PC-9 (cell line): ENCODE measurements around the gene HIRA. TPM values are rescaled to one million over a fixed set of nuclear protein-coding genes. Genes with fewer than 3 reads are reported as not detected.
"Not testable (repeated sequence)": the region's sequence is repeated elsewhere in the genome, so short reads cannot be mapped to it uniquely, and the experiment has no call there.

Source experiments
- BruUV-seq: library from RNA; stranded (reverse); fragments of 400-500 nt; replicated peaks from 2 replicates; lab custom pipeline; 2021; lab: Mats Ljungman, UMichigan
- CTCF ChIA-PET: fragments of 300-600 bp; sonication (Branson Sonifier 250); formaldehyde crosslinking; loops from one replicate; lab custom pipeline; 2022; ENCODE audit warnings: antibody characterized with exemption; lab: Charles Lee
- POLR2A ChIA-PET: fragments of 300-600 bp; sonication (Branson Sonifier 250); formaldehyde crosslinking; loops from one replicate; lab custom pipeline; 2022; ENCODE audit warnings: antibody characterized with exemption; ENCODE audit not compliant: unreplicated experiment; lab: Charles Lee
- DNase-seq, 2 experiments: peaks; one replicate each; pipeline versions ENCODE4 v3.0.0 to v3.0.0-alpha.2; 2015 to 2022; ENCODE audit warnings: mixed read lengths in 1 of 2
- H2AFZ ChIP-seq: fragments of 200-600 bp; sonication (generic); 2 replicates; pipeline ENCODE4 v1.8.1; 2017; ENCODE audit warnings: antibody characterized with exemption
- H3F3A ChIP-seq: fragments of 200-600 bp; sonication (generic); 2 replicates; pipeline ENCODE4 v1.8.1; 2017; ENCODE audit warnings: antibody characterized with exemption, mild to moderate bottlenecking, low read depth; ENCODE audit not compliant: insufficient read depth
- H3K27ac ChIP-seq: fragments of 200-600 bp; sonication (generic); 2 replicates; pipeline ENCODE4 v1.6.1; 2016; ENCODE audit warnings: mixed run types
- H3K27me3 ChIP-seq: fragments of 200-600 bp; sonication (generic); 2 replicates; pipeline ENCODE4 v1.6.1; 2016; ENCODE audit warnings: low read depth, mixed run types; ENCODE audit not compliant: insufficient read depth
- H3K36me3 ChIP-seq: fragments of 200-600 bp; sonication (generic); 2 replicates; pipeline ENCODE4 v1.6.1; 2016; ENCODE audit warnings: low read depth, mixed run types
- H3K4me1 ChIP-seq: fragments of 200-600 bp; sonication (generic); replicated peaks from 2 replicates; pipeline ENCODE4 v1.6.1; 2016; ENCODE audit warnings: mixed run types; ENCODE audit not compliant: insufficient read depth
- H3K4me2 ChIP-seq: fragments of 200-600 bp; sonication (generic); 2 replicates; pipeline ENCODE4 v1.6.1; 2017; ENCODE audit warnings: mixed run types
- H3K4me3 ChIP-seq: fragments of 200-600 bp; sonication (generic); 2 replicates; pipeline ENCODE4 v1.6.1; 2016; ENCODE audit warnings: mixed run types
- H3K79me2 ChIP-seq: fragments of 200-600 bp; sonication (generic); 2 replicates; pipeline ENCODE4 v1.6.1; 2017; ENCODE audit warnings: low read depth, mixed run types
- H3K9me2 ChIP-seq: fragments of 200-600 bp; sonication (generic); 2 replicates; pipeline ENCODE4 v1.8.1; 2017; ENCODE audit warnings: mild to moderate bottlenecking; ENCODE audit not compliant: insufficient read depth
- H3K9me3 ChIP-seq: fragments of 200-600 bp; sonication (generic); 2 replicates; pipeline ENCODE4 v1.8.1; 2016; ENCODE audit warnings: low read depth; ENCODE audit not compliant: insufficient read depth
- H4K20me1 ChIP-seq: fragments of 200-600 bp; sonication (generic); 2 replicates; pipeline ENCODE4 v1.8.1; 2017; ENCODE audit not compliant: insufficient read depth
- EZH2 ChIP-seq: fragments of 200-600 bp; sonication (generic); IDR thresholded peaks from 2 replicates; pipeline ENCODE4 v1.8.0; 2017; ENCODE audit warnings: antibody characterized with exemption, low read depth
- intact Hi-C: fragments of 100-400 bp; cut with micrococcal nuclease; formaldehyde crosslinking; loops from one replicate; pipeline ENCODE4 v1.10.0; 2022; ENCODE audit not compliant: unreplicated experiment
- total RNA-seq: library from RNA; stranded (reverse); gene quantifications from 2 replicates; pipeline ENCODE4 v1.2.3, GENCODE V29; 2021
- TF ChIP-seq, protein P1 (sequence below): fragments of 200-600 bp; sonication (generic); conservative IDR thresholded peaks from 2 replicates; pipeline ENCODE4 v1.6.1; 2017; ENCODE audit warnings: mixed run types, antibody characterized with exemption, mild to moderate bottlenecking, moderate library complexity

The HIRA gene
- total RNA-seq, 1 experiment from 2014 or later, result 19.2 TPM

GRCh38 chr22:19319281-19319680 is 112.3 kb downstream of the HIRA start:
- H3K4me1 ChIP-seq, result no peaks in the 10 kb centered on the region
- TF ChIP-seq, protein P1, sequence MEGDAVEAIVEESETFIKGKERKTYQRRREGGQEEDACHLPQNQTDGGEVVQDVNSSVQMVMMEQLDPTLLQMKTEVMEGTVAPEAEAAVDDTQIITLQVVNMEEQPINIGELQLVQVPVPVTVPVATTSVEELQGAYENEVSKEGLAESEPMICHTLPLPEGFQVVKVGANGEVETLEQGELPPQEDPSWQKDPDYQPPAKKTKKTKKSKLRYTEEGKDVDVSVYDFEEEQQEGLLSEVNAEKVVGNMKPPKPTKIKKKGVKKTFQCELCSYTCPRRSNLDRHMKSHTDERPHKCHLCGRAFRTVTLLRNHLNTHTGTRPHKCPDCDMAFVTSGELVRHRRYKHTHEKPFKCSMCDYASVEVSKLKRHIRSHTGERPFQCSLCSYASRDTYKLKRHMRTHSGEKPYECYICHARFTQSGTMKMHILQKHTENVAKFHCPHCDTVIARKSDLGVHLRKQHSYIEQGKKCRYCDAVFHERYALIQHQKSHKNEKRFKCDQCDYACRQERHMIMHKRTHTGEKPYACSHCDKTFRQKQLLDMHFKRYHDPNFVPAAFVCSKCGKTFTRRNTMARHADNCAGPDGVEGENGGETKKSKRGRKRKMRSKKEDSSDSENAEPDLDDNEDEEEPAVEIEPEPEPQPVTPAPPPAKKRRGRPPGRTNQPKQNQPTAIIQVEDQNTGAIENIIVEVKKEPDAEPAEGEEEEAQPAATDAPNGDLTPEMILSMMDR, result no peak
- TF ChIP-seq EZH2, result no peak
- no peaks in the 10 kb centered on the region for H4K20me1 ChIP-seq
- intact Hi-C loops, result no loop called here
- no peak overlapping the region for H2AFZ ChIP-seq
- H3K4me3 ChIP-seq, result no peak overlapping the region
- no peaks in the 10 kb centered on the region for H3K9me2 ChIP-seq
- POLR2A ChIA-PET, result no interaction called here
- H3F3A ChIP-seq, result no peaks in the 10 kb centered on the region
- H3K27me3 ChIP-seq, result no peaks in the 10 kb centered on the region
- CTCF ChIA-PET, result no interaction called here
- peaks cover 3% of the 10 kb centered on the region; the same call in 1 of the 2 replicates for H3K9me3 ChIP-seq
- H3K4me2 ChIP-seq, result no peak overlapping the region
- H3K36me3 ChIP-seq, result no peaks in the 10 kb centered on the region
- no peaks in the 10 kb centered on the region for H3K79me2 ChIP-seq
- H3K27ac ChIP-seq, result no peak overlapping the region
- no TSS peak for BruUV-seq
- no peak for DNase-seq

DNA sequence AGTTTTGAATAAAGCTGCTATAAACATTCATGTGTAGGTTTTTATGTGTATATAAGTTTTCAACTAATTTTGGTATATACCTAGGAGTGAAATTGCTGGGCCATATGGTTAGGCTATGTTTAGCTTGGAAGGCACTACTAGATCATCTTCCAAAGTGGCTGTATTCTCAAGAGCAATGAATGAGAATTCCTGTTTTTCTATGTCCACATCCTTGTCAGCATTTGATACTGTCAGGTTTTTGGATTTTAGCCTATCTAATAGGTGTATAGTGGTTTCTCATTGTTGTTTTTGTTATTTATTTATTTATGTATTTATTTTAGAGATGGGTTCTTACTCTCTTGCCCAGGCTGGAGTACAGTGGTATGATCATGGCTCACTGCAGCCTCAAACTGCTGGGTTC is 113.7 kb downstream of the HIRA start:
- Histone ChIP-seq H3K36me3 (no peaks in the 10 kb centered on the region), H3F3A (no peaks in the 10 kb centered on the region), H4K20me1 (no peaks in the 10 kb centered on the region), H3K4me1 (no peaks in the 10 kb centered on the region), H3K4me2 (no peak overlapping the region), H3K4me3 (no peak overlapping the region), H3K9me2 (no peaks in the 10 kb centered on the region), H3K79me2 (no peaks in the 10 kb centered on the region), H2AFZ (no peak overlapping the region), H3K9me3 (peaks cover 3% of the 10 kb centered on the region; the same call in 1 of the 2 replicates), H3K27ac (no peak overlapping the region), H3K27me3 (no peaks in the 10 kb centered on the region)
- ChIA-PET POLR2A (no interaction called here), CTCF (no interaction called here)
- no peak for DNase-seq
- intact Hi-C loops, result no loop called here
- BruUV-seq, result no TSS peak
- TF ChIP-seq, protein P1, result no peak
- TF ChIP-seq EZH2, result no peak

- POLR2A ChIA-PET, result no interaction called here
- Histone ChIP-seq H3K4me2 (no peak overlapping the region), H3K4me1 (no peaks in the 10 kb centered on the region), H3K9me3 (no peaks in the 10 kb centered on the region), H3K79me2 (no peaks in the 10 kb centered on the region), H4K20me1 (no peaks in the 10 kb centered on the region), H3K9me2 (no peaks in the 10 kb centered on the region), H2AFZ (no peak overlapping the region), H3K36me3 (no peaks in the 10 kb centered on the region), H3K27me3 (no peaks in the 10 kb centered on the region), H3F3A (no peaks in the 10 kb centered on the region), H3K4me3 (no peak overlapping the region), H3K27ac (no peak overlapping the region)
- TF ChIP-seq, protein P1, result no peak
- TF ChIP-seq EZH2, result no peak
- CTCF ChIA-PET, result no interaction called here
- DNase-seq, result no peak
- BruUV-seq, result no TSS peak
- intact Hi-C loops, result no loop called here
Measured at GRCh38 chr22:19307872-19308271, 123.7 kb downstream of the HIRA start.

GRCh38 chr22:19306535-19306934 is 125.0 kb downstream of the HIRA start:
- POLR2A ChIA-PET, H3K36me3 ChIP-seq, H3K27ac ChIP-seq, H3K9me2 ChIP-seq, H2AFZ ChIP-seq, H3K79me2 ChIP-seq, H3K9me3 ChIP-seq, DNase-seq, CTCF ChIA-PET, H4K20me1 ChIP-seq, H3F3A ChIP-seq, H3K4me1 ChIP-seq, H3K27me3 ChIP-seq, intact Hi-C loops, H3K4me3 ChIP-seq, H3K4me2 ChIP-seq, BruUV-seq: not testable (repeated sequence)
